SK-N-SH treated with all-trans-retinoic acid at 6 μM for 48 hours (cell line): Measurements from ENCODE around the gene SP9.

Experiments
- ATAC-seq: fragments of 200-7000 bp; cut with Tn5 transposase; 3 replicates; pipeline ENCODE4 v1.9.1; 2020; ENCODE audit warnings: mild to moderate bottlenecking, moderate library complexity
- ARNTL ChIP-seq: fragments of 450-650 bp; formaldehyde crosslinking; IDR thresholded peaks from 2 replicates; pipeline ENCODE4 v1.5.0; 2020; ENCODE audit warnings: low read depth, mild to moderate bottlenecking, moderate library complexity, borderline replicate concordance
- BACH2 ChIP-seq: fragments of 250-450 bp; sonication (Bioruptor Pico); IDR thresholded peaks from 2 replicates; pipeline ENCODE4 v1.9.0; 2021; ENCODE audit warnings: mild to moderate bottlenecking, borderline replicate concordance
- CREB5 ChIP-seq: fragments of 250-450 bp; sonication (Bioruptor Pico); IDR thresholded peaks from 2 replicates; pipeline ENCODE4 v1.5.1; 2020; ENCODE audit warnings: low read depth, mild to moderate bottlenecking, moderate library complexity
- CSDC2 ChIP-seq: fragments of 250-450 bp; sonication (Bioruptor Pico); IDR thresholded peaks from 2 replicates; pipeline ENCODE4 v1.5.0; 2020; ENCODE audit warnings: mild to moderate bottlenecking, moderate library complexity
- ESRRG ChIP-seq: fragments of 250-450 bp; sonication (Bioruptor Pico); IDR thresholded peaks from 2 replicates; pipeline ENCODE4 v1.6.1; 2021; ENCODE audit warnings: mild to moderate bottlenecking
- GLIS3 ChIP-seq: fragments of 250-450 bp; sonication (Bioruptor Pico); IDR thresholded peaks from 2 replicates; pipeline ENCODE4 v1.5.0; 2020; ENCODE audit warnings: mild to moderate bottlenecking, moderate library complexity
- ISL1 ChIP-seq: fragments of 250-450 bp; sonication (Bioruptor Pico); IDR thresholded peaks from 2 replicates; pipeline ENCODE4 v2.1.2; 2022; ENCODE audit warnings: mild to moderate bottlenecking, moderate library complexity
- OSR1 ChIP-seq: fragments of 250-450 bp; sonication (Bioruptor Pico); IDR thresholded peaks from 2 replicates; pipeline ENCODE4 v1.8.0; 2022; ENCODE audit warnings: moderate library complexity, mild to moderate bottlenecking, inconsistent platforms
- PATZ1 ChIP-seq: fragments of 250-450 bp; sonication (Bioruptor Pico); IDR thresholded peaks from 2 replicates; pipeline ENCODE4 v1.8.0; 2020; ENCODE audit warnings: mild to moderate bottlenecking, moderate library complexity, borderline replicate concordance
- POU6F1 ChIP-seq: fragments of 250-450 bp; sonication (Bioruptor Pico); IDR thresholded peaks from 2 replicates; pipeline ENCODE4 v1.8.0; 2021; ENCODE audit warnings: low read depth, mild to moderate bottlenecking, moderate library complexity, borderline replicate concordance
- PPARA ChIP-seq: fragments of 250-450 bp; sonication (Bioruptor Pico); IDR thresholded peaks from 2 replicates; pipeline ENCODE4 v1.5.0; 2020; ENCODE audit warnings: mild to moderate bottlenecking, borderline replicate concordance
- RARB ChIP-seq: fragments of 250-450 bp; sonication (Bioruptor Pico); IDR thresholded peaks from 2 replicates; pipeline ENCODE4 v1.8.0; 2021; ENCODE audit warnings: mild to moderate bottlenecking, moderate library complexity
- SNAI2 ChIP-seq: fragments of 250-450 bp; sonication (Bioruptor Pico); IDR thresholded peaks from 2 replicates; pipeline ENCODE4 v1.5.0; 2020; ENCODE audit warnings: mild to moderate bottlenecking, moderate library complexity
- TCF4 ChIP-seq: fragments of 250-450 bp; sonication (Bioruptor Pico); IDR thresholded peaks from 2 replicates; pipeline ENCODE4 v1.8.0; 2021; ENCODE audit warnings: mild to moderate bottlenecking, moderate library complexity, borderline replicate concordance
- TOX ChIP-seq: fragments of 250-450 bp; sonication (Bioruptor Pico); IDR thresholded peaks from 2 replicates; pipeline ENCODE4 v1.8.0; 2021; ENCODE audit warnings: mild to moderate bottlenecking, moderate library complexity, borderline replicate concordance
- ZC3H10 ChIP-seq: fragments of 250-450 bp; sonication (Bioruptor Pico); IDR thresholded peaks from 2 replicates; pipeline ENCODE4 v1.5.1; 2021; ENCODE audit warnings: mild to moderate bottlenecking, moderate library complexity
- ZFP3 ChIP-seq: fragments of 250-450 bp; sonication (Bioruptor Pico); IDR thresholded peaks from 2 replicates; pipeline ENCODE4 v1.5.0; 2020; ENCODE audit warnings: mild to moderate bottlenecking, moderate library complexity
- ZFP30 ChIP-seq: fragments of 450-650 bp; formaldehyde crosslinking; IDR thresholded peaks from 2 replicates; pipeline ENCODE4 v1.5.0; 2022; ENCODE audit warnings: mild to moderate bottlenecking, moderate library complexity
- ZNF565 ChIP-seq: fragments of 450-650 bp; formaldehyde crosslinking; conservative IDR thresholded peaks from 2 replicates; pipeline ENCODE4 v1.5.0; 2020; ENCODE audit warnings: low read depth, mild to moderate bottlenecking, moderate library complexity
- ZNF70 ChIP-seq: fragments of 450-650 bp; formaldehyde crosslinking; IDR thresholded peaks from 2 replicates; pipeline ENCODE4 v1.5.0; 2020; ENCODE audit warnings: mild to moderate bottlenecking, moderate library complexity
- ZNF8 ChIP-seq: fragments of 450-650 bp; formaldehyde crosslinking; IDR thresholded peaks from 2 replicates; pipeline ENCODE4 v1.5.0; 2020; ENCODE audit warnings: mild to moderate bottlenecking, moderate library complexity
- TF ChIP-seq, protein P1 (sequence below): fragments of 250-450 bp; sonication (Bioruptor Pico); IDR thresholded peaks from 2 replicates; pipeline ENCODE4 v1.5.0; 2020; ENCODE audit warnings: mild to moderate bottlenecking, moderate library complexity
- TF ChIP-seq, protein P2 (sequence below): fragments of 250-450 bp; sonication (Bioruptor Pico); IDR thresholded peaks from 2 replicates; pipeline ENCODE4 v1.5.1; 2021; ENCODE audit warnings: mild to moderate bottlenecking, moderate library complexity

SP9 gene

GRCh38 chr2:174334781-174335251 is at the start of gene SP9:
SP9 (plus strand) TSS chr2:174334954; CDS start chr2:174335093, 139 bp downstream.
- peak; percentile 67 for ATAC-seq
- TF ChIP-seq, protein P1, sequence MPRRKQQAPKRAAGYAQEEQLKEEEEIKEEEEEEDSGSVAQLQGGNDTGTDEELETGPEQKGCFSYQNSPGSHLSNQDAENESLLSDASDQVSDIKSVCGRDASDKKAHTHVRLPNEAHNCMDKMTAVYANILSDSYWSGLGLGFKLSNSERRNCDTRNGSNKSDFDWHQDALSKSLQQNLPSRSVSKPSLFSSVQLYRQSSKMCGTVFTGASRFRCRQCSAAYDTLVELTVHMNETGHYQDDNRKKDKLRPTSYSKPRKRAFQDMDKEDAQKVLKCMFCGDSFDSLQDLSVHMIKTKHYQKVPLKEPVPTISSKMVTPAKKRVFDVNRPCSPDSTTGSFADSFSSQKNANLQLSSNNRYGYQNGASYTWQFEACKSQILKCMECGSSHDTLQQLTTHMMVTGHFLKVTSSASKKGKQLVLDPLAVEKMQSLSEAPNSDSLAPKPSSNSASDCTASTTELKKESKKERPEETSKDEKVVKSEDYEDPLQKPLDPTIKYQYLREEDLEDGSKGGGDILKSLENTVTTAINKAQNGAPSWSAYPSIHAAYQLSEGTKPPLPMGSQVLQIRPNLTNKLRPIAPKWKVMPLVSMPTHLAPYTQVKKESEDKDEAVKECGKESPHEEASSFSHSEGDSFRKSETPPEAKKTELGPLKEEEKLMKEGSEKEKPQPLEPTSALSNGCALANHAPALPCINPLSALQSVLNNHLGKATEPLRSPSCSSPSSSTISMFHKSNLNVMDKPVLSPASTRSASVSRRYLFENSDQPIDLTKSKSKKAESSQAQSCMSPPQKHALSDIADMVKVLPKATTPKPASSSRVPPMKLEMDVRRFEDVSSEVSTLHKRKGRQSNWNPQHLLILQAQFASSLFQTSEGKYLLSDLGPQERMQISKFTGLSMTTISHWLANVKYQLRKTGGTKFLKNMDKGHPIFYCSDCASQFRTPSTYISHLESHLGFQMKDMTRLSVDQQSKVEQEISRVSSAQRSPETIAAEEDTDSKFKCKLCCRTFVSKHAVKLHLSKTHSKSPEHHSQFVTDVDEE (CRISPR knock-in tag) = no peak
- TF ChIP-seq ZFP30 = no peak
- TF ChIP-seq GLIS3 (CRISPR knock-in tag) = no peak
- TF ChIP-seq TOX (CRISPR knock-in tag) = no peak
- TF ChIP-seq PPARA = no peak
- no peak for TF ChIP-seq POU6F1
- TF ChIP-seq ZNF8 = no peak
- no peak for TF ChIP-seq ZNF565 (CRISPR knock-in tag)
- TF ChIP-seq ZNF70 (CRISPR knock-in tag) = no peak
- no peak for TF ChIP-seq OSR1 (CRISPR knock-in tag)
- TF ChIP-seq BACH2 (CRISPR knock-in tag) = no peak
- no peak for TF ChIP-seq PATZ1 (CRISPR knock-in tag)
- no peak for TF ChIP-seq CSDC2 (CRISPR knock-in tag)
- TF ChIP-seq ESRRG = no peak
- no peak for TF ChIP-seq CREB5 (CRISPR knock-in tag)
- no peak for TF ChIP-seq TCF4 (CRISPR knock-in tag)
- no peak for TF ChIP-seq RARB

DNA sequence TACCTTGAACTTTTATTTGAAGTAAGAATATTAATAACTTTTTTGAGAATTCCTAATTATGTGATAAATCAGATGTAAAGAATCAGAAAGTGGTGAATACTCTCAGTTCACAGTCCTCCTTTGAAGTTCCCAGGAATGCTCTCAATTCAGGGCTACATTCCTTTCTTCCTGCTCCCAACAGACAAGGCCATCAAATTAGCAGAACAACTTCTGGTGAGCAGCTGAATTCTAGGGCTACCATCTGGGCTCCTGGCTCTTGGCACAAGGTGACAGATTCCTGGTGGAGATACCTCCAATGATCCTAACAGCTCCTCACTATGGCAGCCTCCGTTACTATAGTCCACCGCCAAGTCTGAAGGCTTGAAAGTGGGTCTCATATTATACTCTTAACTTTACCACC is 48.6 kb upstream of the SP9 start:
- TF ChIP-seq, protein P1 (CRISPR knock-in tag) = no peak
- no peak for ATAC-seq

GRCh38 chr2:174292908-174293307 is 41.8 kb upstream of the SP9 start:
- no peak for ATAC-seq
- TF ChIP-seq TOX (CRISPR knock-in tag) = no peak
- no peak for TF ChIP-seq ZNF70 (CRISPR knock-in tag)
- TF ChIP-seq GLIS3 (CRISPR knock-in tag) = no peak
- TF ChIP-seq OSR1 (CRISPR knock-in tag) = no peak
- TF ChIP-seq ESRRG = no peak
- TF ChIP-seq POU6F1 = no peak
- no peak for TF ChIP-seq BACH2 (CRISPR knock-in tag)
- TF ChIP-seq ZC3H10 = no peak
- no peak for TF ChIP-seq SNAI2
- no peak for TF ChIP-seq ZFP3 (CRISPR knock-in tag)
- no peak for TF ChIP-seq ZNF565 (CRISPR knock-in tag)
- no peak for TF ChIP-seq CSDC2 (CRISPR knock-in tag)
- TF ChIP-seq, protein P2, sequence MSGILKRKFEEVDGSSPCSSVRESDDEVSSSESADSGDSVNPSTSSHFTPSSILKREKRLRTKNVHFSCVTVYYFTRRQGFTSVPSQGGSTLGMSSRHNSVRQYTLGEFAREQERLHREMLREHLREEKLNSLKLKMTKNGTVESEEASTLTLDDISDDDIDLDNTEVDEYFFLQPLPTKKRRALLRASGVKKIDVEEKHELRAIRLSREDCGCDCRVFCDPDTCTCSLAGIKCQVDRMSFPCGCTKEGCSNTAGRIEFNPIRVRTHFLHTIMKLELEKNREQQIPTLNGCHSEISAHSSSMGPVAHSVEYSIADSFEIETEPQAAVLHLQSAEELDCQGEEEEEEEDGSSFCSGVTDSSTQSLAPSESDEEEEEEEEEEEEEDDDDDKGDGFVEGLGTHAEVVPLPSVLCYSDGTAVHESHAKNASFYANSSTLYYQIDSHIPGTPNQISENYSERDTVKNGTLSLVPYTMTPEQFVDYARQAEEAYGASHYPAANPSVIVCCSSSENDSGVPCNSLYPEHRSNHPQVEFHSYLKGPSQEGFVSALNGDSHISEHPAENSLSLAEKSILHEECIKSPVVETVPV (CRISPR knock-in tag) = no peak
- TF ChIP-seq CREB5 (CRISPR knock-in tag) = no peak
- TF ChIP-seq ZFP30 = no peak
- TF ChIP-seq ARNTL (CRISPR knock-in tag) = no peak
- TF ChIP-seq PPARA = no peak
- no peak for TF ChIP-seq ISL1
